Hematopoietic multipotent progenitor cell treated with erythropoietin and hydrocortisone succinate and interleukin-3 and kit ligand, for 15 days (in vitro differentiated cells): ENCODE results near the gene ANKLE2.

Experiments used
- DNase-seq: peaks from one replicate; pipeline ENCODE4 v3.0.0-alpha.2; 2015; ENCODE audit warnings: low spot score

ANKLE2 gene

GRCh38 chr12:132743831-132744230 lies 17.8 kb downstream of the ANKLE2 start:
- no peak for DNase-seq

GRCh38 chr12:132741620-132742019 lies 20.0 kb downstream of the ANKLE2 start:
- DNase-seq, result no peak

- DNase-seq, result no peak
Observed at GRCh38 chr12:132740652-132741051, 21.0 kb downstream of the ANKLE2 start.

GRCh38 chr12:132740313-132740646 lies 21.4 kb downstream of the ANKLE2 start:
- DNase-seq, result no peak

- DNase-seq, result no peak
Observed at GRCh38 chr12:132739600-132740312, 21.9 kb downstream of the ANKLE2 start.

GRCh38 chr12:132736913-132737312 lies 24.7 kb downstream of the ANKLE2 start:
- DNase-seq, result no peak

- no peak for DNase-seq
Observed at GRCh38 chr12:132736378-132736777, 25.3 kb downstream of the ANKLE2 start.

- no peak for DNase-seq
Observed at GRCh38 chr12:132735496-132735895, 26.1 kb downstream of the ANKLE2 start.

- DNase-seq, result no peak
Observed at GRCh38 chr12:132734206-132734605, 27.4 kb downstream of the ANKLE2 start.

- no peak for DNase-seq
Observed at GRCh38 chr12:132731574-132731973, 30.1 kb downstream of the ANKLE2 start.

- DNase-seq, result no peak
Observed at GRCh38 chr12:132730353-132730752, 31.3 kb downstream of the ANKLE2 start.

GRCh38 chr12:132729541-132730320 lies 31.9 kb downstream of the ANKLE2 start:
- no peak for DNase-seq

- DNase-seq, result no peak
Observed at GRCh38 chr12:132728502-132728901, 33.1 kb downstream of the ANKLE2 start.

- no peak for DNase-seq
Observed at GRCh38 chr12:132727091-132727794, 34.4 kb downstream of the ANKLE2 start.

- no peak for DNase-seq
Observed at GRCh38 chr12:132726386-132726785, 35.2 kb downstream of the ANKLE2 start.

GRCh38 chr12:132724506-132725241 lies 37.0 kb downstream of the ANKLE2 start:
- DNase-seq, result no peak

- DNase-seq, result peak; percentile 7
Observed at GRCh38 chr12:132723764-132724140, 37.9 kb downstream of the ANKLE2 start.

GRCh38 chr12:132723015-132723763 lies 38.4 kb downstream of the ANKLE2 start:
- DNase-seq, result no peak

- no peak for DNase-seq
Observed at GRCh38 chr12:132720606-132721345, 40.9 kb downstream of the ANKLE2 start.

- DNase-seq, result no peak
Observed at GRCh38 chr12:132719954-132720324, 41.7 kb downstream of the ANKLE2 start.
